Measurements from ENCODE around the gene SRBD1. TPM values are rescaled to one million over a fixed set of nuclear protein-coding genes. Genes with fewer than 3 reads are reported as not detected.

The SRBD1 gene
- total RNA-seq, 1 donor from 2014 or later, result 19.3 TPM

- H3K4me1 Mint-ChIP-seq, result no peaks in the 10 kb centered on the region
- no peak for TF ChIP-seq CTCF (IDR thresholded peaks at IDR 0.05; ENCODE audit: unreplicated experiment)
- H3K9me3 Mint-ChIP-seq, result peaks cover 5% of the 10 kb centered on the region
- H3K27me3 Mint-ChIP-seq (ENCODE audit: low read depth), result no peaks in the 10 kb centered on the region
- peaks cover 43% of the 10 kb centered on the region for H3K36me3 Mint-ChIP-seq
- DNase-seq (ENCODE audit: low spot score in 2 of 2, unreplicated experiment in 2 of 2), result no peak
- no peak overlapping the region for H3K27ac Mint-ChIP-seq
- H3K4me3 Mint-ChIP-seq, result no peak overlapping the region
These were observed 67.8 kb downstream of the SRBD1 start for GRCh38 chr2:45543257-45543656.

DNA sequence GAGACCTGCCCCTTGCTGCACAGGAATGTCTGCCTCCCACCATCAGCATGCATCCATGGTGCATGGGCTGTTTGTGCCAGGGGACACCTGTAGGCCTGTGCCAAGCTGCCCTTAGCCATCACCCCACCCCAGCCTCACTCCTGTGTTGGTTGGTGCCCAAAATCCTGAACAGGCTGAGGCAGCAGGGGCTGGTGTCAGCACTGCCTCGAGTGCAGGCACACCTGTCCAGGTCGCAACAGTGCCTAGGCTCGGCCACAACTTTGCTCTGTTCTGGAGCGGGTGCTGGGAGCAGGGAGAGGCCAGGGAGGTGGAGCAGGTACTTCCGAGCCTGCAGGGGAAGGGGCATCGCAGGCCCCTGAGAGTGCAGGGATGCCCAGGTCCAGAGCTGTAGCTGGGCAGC lies 69.1 kb downstream of the SRBD1 start:
- Mint-ChIP-seq H3K9me3 (peaks cover 5% of the 10 kb centered on the region), H3K27ac (no peak overlapping the region), H3K4me3 (no peak overlapping the region), H3K27me3 (ENCODE audit: low read depth) (no peaks in the 10 kb centered on the region), H3K4me1 (no peaks in the 10 kb centered on the region), H3K36me3 (peaks cover 51% of the 10 kb centered on the region)
- no peak for TF ChIP-seq CTCF (IDR thresholded peaks at IDR 0.05; ENCODE audit: unreplicated experiment)
- no peak for DNase-seq (ENCODE audit: low spot score in 2 of 2, unreplicated experiment in 2 of 2)

DNA sequence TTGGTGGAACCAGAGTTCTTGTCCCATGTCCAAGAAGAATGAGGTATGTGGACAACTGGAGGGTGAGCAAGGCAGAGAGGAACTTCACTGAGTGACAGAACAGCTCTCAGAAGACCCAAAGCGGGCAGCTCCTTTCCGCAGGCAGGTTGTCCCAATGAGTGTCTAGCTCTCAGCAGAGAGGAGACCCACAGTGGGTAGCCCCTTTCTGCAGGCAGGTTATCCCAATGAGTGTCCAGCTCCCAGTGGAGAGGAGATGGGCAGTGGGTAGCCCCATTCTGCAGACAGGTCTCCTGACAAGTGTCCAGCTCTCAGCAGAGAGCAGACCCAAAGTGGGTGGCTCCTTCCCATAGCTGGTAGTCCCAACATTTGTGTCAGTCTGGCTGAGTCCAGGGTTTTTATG lies 69.6 kb downstream of the SRBD1 start:
- no peaks in the 10 kb centered on the region for H3K27me3 Mint-ChIP-seq (ENCODE audit: low read depth)

DNA sequence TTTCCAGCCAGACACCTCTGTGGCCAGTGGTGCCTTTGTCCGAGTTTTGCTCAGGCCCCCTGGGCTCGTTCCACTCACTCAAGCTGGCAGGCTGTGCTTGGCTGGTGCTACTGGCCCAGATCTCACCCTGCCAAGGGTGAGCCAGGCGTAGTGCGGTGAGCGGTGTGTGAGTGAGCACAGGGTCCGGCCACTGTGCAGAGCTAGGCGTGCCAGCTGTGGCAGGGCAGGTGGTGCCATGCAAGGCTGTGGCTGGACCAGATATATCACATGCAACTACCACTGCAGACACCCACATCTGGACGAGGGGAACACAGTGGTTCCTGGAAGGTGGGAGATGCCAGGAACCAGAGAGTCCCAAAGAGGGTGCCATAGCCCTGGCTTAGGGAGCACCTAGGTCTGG lies 70.1 kb downstream of the SRBD1 start:
- Mint-ChIP-seq H3K36me3 (peaks cover 53% of the 10 kb centered on the region), H3K27me3 (ENCODE audit: low read depth) (no peaks in the 10 kb centered on the region)
- TF ChIP-seq CTCF (IDR thresholded peaks at IDR 0.05; ENCODE audit: unreplicated experiment), result no peak

More for the DNA sequence above, 69.6 kb downstream of the SRBD1 start:
- Mint-ChIP-seq H3K36me3 (peaks cover 54% of the 10 kb centered on the region), H3K4me3 (no peak overlapping the region), H3K27ac (no peak overlapping the region), H3K9me3 (peaks cover 5% of the 10 kb centered on the region), H3K4me1 (no peaks in the 10 kb centered on the region)
- no peak for TF ChIP-seq CTCF (IDR thresholded peaks at IDR 0.05; ENCODE audit: unreplicated experiment)
- DNase-seq (ENCODE audit: low spot score in 2 of 2, unreplicated experiment in 2 of 2), result no peak

DNA sequence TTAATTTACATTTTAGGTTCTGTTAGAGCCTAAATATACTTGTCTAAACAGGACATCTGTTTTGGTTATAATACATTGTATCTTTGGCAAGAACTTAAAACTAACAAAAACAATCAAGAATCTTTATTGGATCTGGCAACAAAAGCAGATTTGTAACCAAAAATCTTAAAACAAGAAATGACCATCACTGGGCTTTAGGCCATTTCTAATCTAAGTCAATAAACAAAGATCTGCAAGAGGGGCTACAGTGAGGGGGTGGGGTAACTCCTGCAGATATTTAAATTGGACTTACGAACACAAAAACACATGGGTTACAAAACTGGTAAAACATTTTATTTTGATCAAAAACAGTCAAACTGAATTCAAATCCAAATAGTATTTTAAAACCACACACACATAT lies 77.3 kb downstream of the SRBD1 start:
- no peak for TF ChIP-seq CTCF (IDR thresholded peaks at IDR 0.05; ENCODE audit: unreplicated experiment)
- no peak overlapping the region for H3K4me3 Mint-ChIP-seq
- H3K27ac Mint-ChIP-seq, result no peak overlapping the region
- no peaks in the 10 kb centered on the region for H3K27me3 Mint-ChIP-seq (ENCODE audit: low read depth)
- peaks cover 6% of the 10 kb centered on the region for H3K4me1 Mint-ChIP-seq
- peaks cover 17% of the 10 kb centered on the region for H3K36me3 Mint-ChIP-seq
- DNase-seq (ENCODE audit: low spot score in 2 of 2, unreplicated experiment in 2 of 2), result no peak
- no peaks in the 10 kb centered on the region for H3K9me3 Mint-ChIP-seq

More for the DNA sequence above, 70.1 kb downstream of the SRBD1 start:
- Mint-ChIP-seq H3K4me1 (no peaks in the 10 kb centered on the region), H3K4me3 (no peak overlapping the region), H3K27ac (no peak overlapping the region), H3K9me3 (peaks cover 5% of the 10 kb centered on the region)
- DNase-seq (ENCODE audit: low spot score in 2 of 2, unreplicated experiment in 2 of 2), result no peak

- no peak overlapping the region for H3K4me3 Mint-ChIP-seq
- TF ChIP-seq CTCF (IDR thresholded peaks at IDR 0.05; ENCODE audit: unreplicated experiment), result no peak
- H3K27me3 Mint-ChIP-seq (ENCODE audit: low read depth), result no peaks in the 10 kb centered on the region
- H3K4me1 Mint-ChIP-seq, result peaks cover 6% of the 10 kb centered on the region
- peaks cover 10% of the 10 kb centered on the region for H3K36me3 Mint-ChIP-seq
- H3K27ac Mint-ChIP-seq, result no peak overlapping the region
- H3K9me3 Mint-ChIP-seq, result no peaks in the 10 kb centered on the region
- no peak for DNase-seq (ENCODE audit: low spot score in 2 of 2, unreplicated experiment in 2 of 2)
These were observed 78.9 kb downstream of the SRBD1 start for GRCh38 chr2:45532181-45532580.

Measured in mesothelial cell of epicardium (in vitro differentiated cells).